HEK293T (cell line): ENCODE results near the gene SIT1.

ENCODE experiments used
- ELF4 ChIP-seq: fragments of 450-650 bp; IDR thresholded peaks from 2 replicates; pipeline ENCODE4 v1.6.1; 2017; ENCODE audit warnings: antibody characterized with exemption
- FOXA1 ChIP-seq: fragments of 450-650 bp; IDR thresholded peaks from 2 replicates; pipeline ENCODE4 v1.6.1; 2016; ENCODE audit warnings: mild to moderate bottlenecking
- FOXK2 ChIP-seq: fragments of 450-650 bp; IDR thresholded peaks from 2 replicates; pipeline ENCODE4 v1.6.1; 2016; ENCODE audit warnings: mild to moderate bottlenecking
- FOXM1 ChIP-seq: fragments of 450-650 bp; IDR thresholded peaks from 2 replicates; pipeline ENCODE4 v1.6.1; 2017; ENCODE audit warnings: mild to moderate bottlenecking, borderline replicate concordance
- HDGF ChIP-seq: fragments of 450-650 bp; IDR thresholded peaks from 2 replicates; pipeline ENCODE4 v1.6.1; 2017; ENCODE audit warnings: antibody characterized with exemption, borderline replicate concordance
- NFRKB ChIP-seq: fragments of 450-650 bp; IDR thresholded peaks from 2 replicates; pipeline ENCODE4 v1.6.1; 2016; ENCODE audit warnings: mild to moderate bottlenecking, moderate library complexity
- PKNOX1 ChIP-seq: fragments of 450-650 bp; IDR thresholded peaks from 2 replicates; pipeline ENCODE4 v1.6.1; 2016

GRCh38 chr9:35616681-35617459, 33.9 kb downstream of the SIT1 start:
- TF ChIP-seq PKNOX1 (no peak), FOXM1 (no peak), HDGF (no peak), ELF4 (no peak), FOXK2 (no peak), NFRKB (no peak), FOXA1 (no peak)
